ENCODE data around the gene VPS9D1.

DNA sequence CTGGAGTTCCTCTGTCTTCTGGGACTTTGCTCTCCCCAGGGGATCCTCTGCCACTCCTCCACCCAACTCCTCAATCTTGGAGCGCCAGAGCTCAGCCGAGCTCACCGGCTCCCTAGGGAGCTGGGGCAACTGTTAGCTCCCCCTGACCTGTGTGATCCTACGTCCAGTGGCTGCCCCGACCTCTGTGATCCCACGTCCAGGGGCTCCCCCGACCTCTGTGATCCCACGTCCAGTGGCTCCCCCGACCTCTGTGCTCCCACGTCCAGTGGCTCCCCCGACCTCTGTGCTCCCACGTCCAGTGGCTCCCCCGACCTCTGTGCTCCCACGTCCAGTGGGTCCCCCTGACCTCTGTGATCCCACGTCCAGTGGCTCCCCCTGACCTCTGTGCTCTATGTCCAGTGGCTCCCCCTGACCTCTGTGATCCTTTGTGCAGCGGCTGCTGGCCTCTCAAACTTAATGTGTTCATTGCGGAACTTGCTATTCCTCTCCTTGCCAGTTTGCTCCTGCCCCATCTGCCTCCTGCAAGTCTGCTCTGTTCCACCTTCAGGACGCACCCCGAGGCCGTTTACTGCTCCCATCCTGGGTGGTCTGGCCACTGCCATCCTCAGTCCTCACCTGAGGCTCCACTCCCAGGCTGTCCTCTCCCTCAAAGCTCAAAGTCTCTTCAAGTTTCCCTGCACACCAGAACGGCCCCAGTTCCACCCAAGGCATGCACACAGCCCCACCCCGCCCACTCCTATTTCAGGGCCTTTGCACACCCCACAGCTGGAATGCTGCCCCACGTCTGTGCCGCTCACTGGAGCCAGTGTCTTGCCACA is 2.8 kb downstream of the VPS9D1 start:
- TF ChIP-seq, protein P1, sequence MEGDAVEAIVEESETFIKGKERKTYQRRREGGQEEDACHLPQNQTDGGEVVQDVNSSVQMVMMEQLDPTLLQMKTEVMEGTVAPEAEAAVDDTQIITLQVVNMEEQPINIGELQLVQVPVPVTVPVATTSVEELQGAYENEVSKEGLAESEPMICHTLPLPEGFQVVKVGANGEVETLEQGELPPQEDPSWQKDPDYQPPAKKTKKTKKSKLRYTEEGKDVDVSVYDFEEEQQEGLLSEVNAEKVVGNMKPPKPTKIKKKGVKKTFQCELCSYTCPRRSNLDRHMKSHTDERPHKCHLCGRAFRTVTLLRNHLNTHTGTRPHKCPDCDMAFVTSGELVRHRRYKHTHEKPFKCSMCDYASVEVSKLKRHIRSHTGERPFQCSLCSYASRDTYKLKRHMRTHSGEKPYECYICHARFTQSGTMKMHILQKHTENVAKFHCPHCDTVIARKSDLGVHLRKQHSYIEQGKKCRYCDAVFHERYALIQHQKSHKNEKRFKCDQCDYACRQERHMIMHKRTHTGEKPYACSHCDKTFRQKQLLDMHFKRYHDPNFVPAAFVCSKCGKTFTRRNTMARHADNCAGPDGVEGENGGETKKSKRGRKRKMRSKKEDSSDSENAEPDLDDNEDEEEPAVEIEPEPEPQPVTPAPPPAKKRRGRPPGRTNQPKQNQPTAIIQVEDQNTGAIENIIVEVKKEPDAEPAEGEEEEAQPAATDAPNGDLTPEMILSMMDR (IDR thresholded peaks at IDR 0.05) = no peak
- TF ChIP-seq POLR2A (IDR thresholded peaks at IDR 0.05) = no peak
